ENCODE measurements around the gene SCARB1. TPM values are rescaled to one million over a fixed set of nuclear protein-coding genes. Genes with fewer than 3 reads are reported as not detected.
A peak's percentile ranks its signal among the peaks of the same experiment; 100 is the strongest.

The SCARB1 gene
- polyA plus RNA-seq, 4 donors: 41.9 to 230 (median 180) TPM

DNA sequence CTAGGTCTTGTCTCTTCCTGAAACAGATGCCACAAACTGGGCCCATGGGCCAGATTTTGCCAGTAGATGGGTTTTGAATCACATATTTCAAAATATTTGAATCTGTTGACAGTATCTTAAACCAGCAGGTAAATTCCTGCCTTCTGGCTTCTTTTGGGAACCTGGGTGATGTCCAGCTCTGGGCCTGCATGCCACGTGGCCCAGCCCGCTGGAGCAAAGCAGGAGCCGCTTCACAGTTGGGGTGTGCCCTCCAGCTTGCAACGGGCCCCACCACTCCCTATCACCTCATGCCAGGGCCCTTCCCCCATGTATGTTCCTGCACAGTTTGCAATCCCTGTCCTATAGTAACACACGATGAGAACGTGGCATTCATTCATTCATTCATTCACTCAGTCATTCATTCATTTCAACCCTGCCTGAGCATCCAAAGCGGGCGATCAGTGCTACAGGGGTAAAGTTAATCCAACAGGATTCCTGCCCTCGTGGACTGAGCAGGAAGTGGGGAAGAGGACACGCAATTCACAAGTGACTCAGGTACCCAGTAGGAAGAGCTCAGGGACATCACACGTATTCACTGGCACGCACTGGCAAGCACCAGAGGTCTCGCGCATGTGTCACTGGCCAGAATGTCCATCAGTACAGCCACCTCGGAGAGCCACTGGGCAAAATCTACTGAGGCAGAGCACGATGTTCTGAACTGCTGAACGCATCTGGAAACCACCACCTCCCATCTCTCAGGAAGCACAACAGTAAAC, 27.8 kb downstream of the SCARB1 start:
- Histone ChIP-seq H3K36me3 (ENCODE audit: control insufficient read depth in 3 of 3, insufficient read depth in 2 of 3, low read depth in 1 of 3, low read length in 3 of 3) (peaks cover 0 to 37% (median 0%) of the 10 kb centered on the region in 3 donors), H3K4me3 (ENCODE audit: low read depth in 1 of 3, low read length in 3 of 3) (no peak overlapping the region), H3K27ac (ENCODE audit: low read depth in 1 of 3, low read length in 2 of 3) (no peak overlapping the region), H3K4me1 (ENCODE audit: control insufficient read depth in 3 of 3, insufficient read depth in 2 of 3, low read depth in 1 of 3, low read length in 2 of 3) (peaks cover 4 to 15% (median 5%) of the 10 kb centered on the region in 3 donors), H3K27me3 (ENCODE audit: control insufficient read depth in 3 of 3, insufficient read depth in 3 of 3, low read length in 3 of 3) (no peaks in the 10 kb centered on the region), H3K9me3 (ENCODE audit: control insufficient read depth in 2 of 2, insufficient read depth in 1 of 2, low read depth in 1 of 2, low read length in 1 of 2) (no peaks in the 10 kb centered on the region)
- DNase-seq: no peak
- no peak for FAIRE-seq
- 67 to 73% (median 69%) methylated on average over 17 of the region's 17 CpGs for WGBS, 3 donors

- Histone ChIP-seq H3K4me3 (ENCODE audit: low read depth in 1 of 3, low read length in 3 of 3) (no peak overlapping the region), H3K36me3 (ENCODE audit: control insufficient read depth in 3 of 3, insufficient read depth in 2 of 3, low read depth in 1 of 3, low read length in 3 of 3) (peaks cover 0 to 37% (median 0%) of the 10 kb centered on the region in 3 donors), H3K27ac (ENCODE audit: low read depth in 1 of 3, low read length in 2 of 3) (no peak overlapping the region), H3K27me3 (ENCODE audit: control insufficient read depth in 3 of 3, insufficient read depth in 3 of 3, low read length in 3 of 3) (no peaks in the 10 kb centered on the region), H3K4me1 (ENCODE audit: control insufficient read depth in 3 of 3, insufficient read depth in 2 of 3, low read depth in 1 of 3, low read length in 2 of 3) (peaks cover 4 to 19% (median 5%) of the 10 kb centered on the region in 3 donors), H3K9me3 (ENCODE audit: control insufficient read depth in 2 of 2, insufficient read depth in 1 of 2, low read depth in 1 of 2, low read length in 1 of 2) (peaks cover 0 to 5% of the 10 kb centered on the region in 2 donors)
- WGBS, 3 donors: 87 to 95% (median 93%) methylated on average over 9 of the region's 9 CpGs
- no peak for DNase-seq
- FAIRE-seq: no peak
Observed at GRCh38 chr12:124834822-124835221, 28.8 kb downstream of the SCARB1 start.

DNA sequence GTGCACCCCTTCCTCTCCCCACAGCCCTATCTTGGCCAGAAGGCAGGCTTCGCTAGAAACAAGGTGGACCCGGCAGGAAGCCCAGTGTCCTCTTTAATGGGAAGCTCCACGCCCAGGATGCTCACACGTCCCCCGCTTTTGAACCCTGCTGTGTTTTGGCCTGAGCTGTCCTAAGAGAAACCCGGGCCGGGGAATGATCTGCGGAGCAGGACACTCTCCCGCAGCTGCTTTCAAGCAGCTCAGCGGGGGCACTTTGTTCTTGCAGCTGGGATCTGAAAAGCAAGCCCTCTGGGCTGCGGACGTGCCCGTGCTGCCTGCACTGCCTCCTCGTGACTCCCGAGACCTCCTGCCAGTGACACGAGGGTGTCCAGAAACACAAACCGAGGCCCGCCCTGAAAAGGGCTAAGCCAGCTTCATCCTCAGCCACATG, 30.0 kb downstream of the SCARB1 start:
- H3K27me3 ChIP-seq (ENCODE audit: control insufficient read depth in 3 of 3, insufficient read depth in 3 of 3, low read length in 3 of 3): no peaks in the 10 kb centered on the region
- no peak overlapping the region for H3K4me3 ChIP-seq (ENCODE audit: low read depth in 1 of 3, low read length in 3 of 3)
- no peak for FAIRE-seq
- H3K4me1 ChIP-seq (ENCODE audit: control insufficient read depth in 3 of 3, insufficient read depth in 2 of 3, low read depth in 1 of 3, low read length in 2 of 3): peaks cover 3 to 30% (median 7%) of the 10 kb centered on the region in 3 donors
- peaks cover 0 to 38% (median 0%) of the 10 kb centered on the region in 3 donors for H3K36me3 ChIP-seq (ENCODE audit: control insufficient read depth in 3 of 3, insufficient read depth in 2 of 3, low read depth in 1 of 3, low read length in 3 of 3)
- no peak for DNase-seq
- 59 to 86% (median 67%) methylated on average over 18 of the region's 18 CpGs for WGBS, 3 donors
- H3K27ac ChIP-seq (ENCODE audit: low read depth in 1 of 3, low read length in 2 of 3): no peak overlapping the region
- H3K9me3 ChIP-seq (ENCODE audit: control insufficient read depth in 2 of 2, insufficient read depth in 1 of 2, low read depth in 1 of 2, low read length in 1 of 2): peaks cover 0 to 9% of the 10 kb centered on the region in 2 donors

- peaks cover 0 to 9% of the 10 kb centered on the region in 2 donors for H3K9me3 ChIP-seq (ENCODE audit: control insufficient read depth in 2 of 2, insufficient read depth in 1 of 2, low read depth in 1 of 2, low read length in 1 of 2)
- peaks cover 0 to 38% (median 0%) of the 10 kb centered on the region in 3 donors for H3K36me3 ChIP-seq (ENCODE audit: control insufficient read depth in 3 of 3, insufficient read depth in 2 of 3, low read depth in 1 of 3, low read length in 3 of 3)
- no peaks in the 10 kb centered on the region for H3K27me3 ChIP-seq (ENCODE audit: control insufficient read depth in 3 of 3, insufficient read depth in 3 of 3, low read length in 3 of 3)
- WGBS, 3 donors: 48 to 80% (median 63%) methylated on average over 4 of the region's 4 CpGs
- H3K4me3 ChIP-seq (ENCODE audit: low read depth in 1 of 3, low read length in 3 of 3): no peak overlapping the region
- peak overlapping the region in 1 of 3 donors; percentile 4 for H3K27ac ChIP-seq (ENCODE audit: low read depth in 1 of 3, low read length in 2 of 3)
- no peak for DNase-seq
- H3K4me1 ChIP-seq (ENCODE audit: control insufficient read depth in 3 of 3, insufficient read depth in 2 of 3, low read depth in 1 of 3, low read length in 2 of 3): peaks cover 0 to 32% (median 7%) of the 10 kb centered on the region in 3 donors
- no peak for FAIRE-seq
Observed at GRCh38 chr12:124832856-124833255, 30.8 kb downstream of the SCARB1 start.

GRCh38 chr12:124831590-124831989, 32.1 kb downstream of the SCARB1 start:
- no peak overlapping the region for H3K27ac ChIP-seq (ENCODE audit: low read depth in 1 of 3, low read length in 2 of 3)
- H3K27me3 ChIP-seq (ENCODE audit: control insufficient read depth in 3 of 3, insufficient read depth in 3 of 3, low read length in 3 of 3): no peaks in the 10 kb centered on the region
- peaks cover 0 to 9% of the 10 kb centered on the region in 2 donors for H3K9me3 ChIP-seq (ENCODE audit: control insufficient read depth in 2 of 2, insufficient read depth in 1 of 2, low read depth in 1 of 2, low read length in 1 of 2)
- WGBS, 3 donors: 92 to 97% (median 95%) methylated on average over 8 of the region's 8 CpGs
- H3K4me3 ChIP-seq (ENCODE audit: low read depth in 1 of 3, low read length in 3 of 3): no peak overlapping the region
- DNase-seq (no peak), FAIRE-seq (no peak)
- H3K4me1 ChIP-seq (ENCODE audit: control insufficient read depth in 3 of 3, insufficient read depth in 2 of 3, low read depth in 1 of 3, low read length in 2 of 3): peaks cover 0 to 39% (median 8%) of the 10 kb centered on the region in 3 donors
- H3K36me3 ChIP-seq (ENCODE audit: control insufficient read depth in 3 of 3, insufficient read depth in 2 of 3, low read depth in 1 of 3, low read length in 3 of 3): peaks cover 0 to 40% (median 0%) of the 10 kb centered on the region in 3 donors

GRCh38 chr12:124830306-124830705, 33.4 kb downstream of the SCARB1 start:
- Histone ChIP-seq H3K4me3 (ENCODE audit: low read depth in 1 of 3, low read length in 3 of 3) (no peak overlapping the region), H3K4me1 (ENCODE audit: control insufficient read depth in 3 of 3, insufficient read depth in 2 of 3, low read depth in 1 of 3, low read length in 2 of 3) (peaks cover 0 to 46% (median 8%) of the 10 kb centered on the region in 3 donors), H3K36me3 (ENCODE audit: control insufficient read depth in 3 of 3, insufficient read depth in 2 of 3, low read depth in 1 of 3, low read length in 3 of 3) (peaks cover 0 to 36% (median 0%) of the 10 kb centered on the region in 3 donors), H3K27ac (ENCODE audit: low read depth in 1 of 3, low read length in 2 of 3) (peak overlapping the region in 2 of 3 donors; percentile 47 to 87), H3K9me3 (ENCODE audit: control insufficient read depth in 2 of 2, insufficient read depth in 1 of 2, low read depth in 1 of 2, low read length in 1 of 2) (peaks cover 0 to 9% of the 10 kb centered on the region in 2 donors), H3K27me3 (ENCODE audit: control insufficient read depth in 3 of 3, insufficient read depth in 3 of 3, low read length in 3 of 3) (no peaks in the 10 kb centered on the region)
- FAIRE-seq (no peak), DNase-seq (no peak)
- WGBS, 3 donors: 95 to 99% (median 99%) methylated on average over 6 of the region's 6 CpGs

- H3K4me1 ChIP-seq (ENCODE audit: control insufficient read depth in 3 of 3, insufficient read depth in 2 of 3, low read depth in 1 of 3, low read length in 2 of 3): peaks cover 0 to 48% (median 8%) of the 10 kb centered on the region in 3 donors
- peak overlapping the region in 2 of 3 donors; percentile 75 to 87 for H3K27ac ChIP-seq (ENCODE audit: low read depth in 1 of 3, low read length in 2 of 3)
- peaks cover 0 to 31% (median 0%) of the 10 kb centered on the region in 3 donors for H3K36me3 ChIP-seq (ENCODE audit: control insufficient read depth in 3 of 3, insufficient read depth in 2 of 3, low read depth in 1 of 3, low read length in 3 of 3)
- FAIRE-seq (no peak), DNase-seq (peak in 1 of 2 donors; percentile 69)
- peaks cover 0 to 9% of the 10 kb centered on the region in 2 donors for H3K9me3 ChIP-seq (ENCODE audit: control insufficient read depth in 2 of 2, insufficient read depth in 1 of 2, low read depth in 1 of 2, low read length in 1 of 2)
- no peaks in the 10 kb centered on the region for H3K27me3 ChIP-seq (ENCODE audit: control insufficient read depth in 3 of 3, insufficient read depth in 3 of 3, low read length in 3 of 3)
- WGBS, 3 donors: 92 to 96% (median 94%) methylated on average over 4 of the region's 4 CpGs
- H3K4me3 ChIP-seq (ENCODE audit: low read depth in 1 of 3, low read length in 3 of 3): no peak overlapping the region
Observed at GRCh38 chr12:124829708-124830304, 33.9 kb downstream of the SCARB1 start.

DNA sequence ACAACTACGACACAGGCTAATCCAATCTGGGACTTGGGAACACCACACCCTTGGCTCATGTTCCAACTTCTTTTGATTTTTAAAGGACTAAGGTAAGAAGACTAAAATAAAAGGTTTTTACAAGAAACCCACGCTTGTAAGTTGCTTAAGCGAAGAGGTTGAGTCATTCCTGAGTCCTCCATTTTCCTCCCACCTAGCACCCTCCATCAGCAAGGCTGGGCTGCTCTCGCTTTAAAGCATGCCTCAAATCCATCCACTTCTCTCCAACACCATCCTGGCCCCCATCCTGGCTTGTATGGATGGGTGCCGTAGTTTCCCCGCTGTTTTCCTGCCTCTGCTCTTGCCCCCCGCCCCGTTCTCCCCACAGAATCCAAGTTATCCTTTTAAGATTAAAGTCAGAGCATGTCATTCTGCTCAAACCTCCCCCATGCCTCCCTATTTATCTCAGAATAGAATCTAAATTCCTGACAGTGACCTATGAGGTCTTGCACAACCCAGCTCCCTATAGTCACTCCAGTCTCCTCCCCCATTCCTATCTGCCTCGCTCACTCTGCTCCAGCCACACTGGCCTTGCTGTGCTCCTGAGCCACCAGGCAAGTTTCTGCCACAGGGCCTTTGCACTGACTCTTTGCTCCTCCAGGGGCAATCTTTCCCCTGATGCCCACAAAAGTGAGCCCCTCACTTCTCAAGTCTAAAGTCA, 34.5 kb downstream of the SCARB1 start:
- no peak overlapping the region for H3K4me3 ChIP-seq (ENCODE audit: low read depth in 1 of 3, low read length in 3 of 3)
- H3K9me3 ChIP-seq (ENCODE audit: control insufficient read depth in 2 of 2, insufficient read depth in 1 of 2, low read depth in 1 of 2, low read length in 1 of 2): peaks cover 0 to 9% of the 10 kb centered on the region in 2 donors
- H3K27ac ChIP-seq (ENCODE audit: low read depth in 1 of 3, low read length in 2 of 3): peak overlapping the region; percentile 43 to 87 (median 75)
- 66 to 86% (median 67%) methylated on average over 9 of the region's 9 CpGs for WGBS, 3 donors
- peak; percentile 63 to 70 for DNase-seq
- no peak for FAIRE-seq
- peaks cover 0 to 48% (median 8%) of the 10 kb centered on the region in 3 donors for H3K4me1 ChIP-seq (ENCODE audit: control insufficient read depth in 3 of 3, insufficient read depth in 2 of 3, low read depth in 1 of 3, low read length in 2 of 3)
- no peaks in the 10 kb centered on the region for H3K27me3 ChIP-seq (ENCODE audit: control insufficient read depth in 3 of 3, insufficient read depth in 3 of 3, low read length in 3 of 3)
- H3K36me3 ChIP-seq (ENCODE audit: control insufficient read depth in 3 of 3, insufficient read depth in 2 of 3, low read depth in 1 of 3, low read length in 3 of 3): peaks cover 0 to 30% (median 0%) of the 10 kb centered on the region in 3 donors
